T-cell (primary cell): ENCODE data around the gene PCDHA5. TPM values are rescaled to one million over a fixed set of nuclear protein-coding genes. Genes with fewer than 3 reads are reported as not detected.
"Not testable (repeated sequence)": the region's sequence is repeated elsewhere in the genome, so short reads cannot be mapped to it uniquely, and the experiment has no call there.

Experiments used
- ATAC-seq, 4 experiments: fragments of 200-7000 bp in 3 of 4; fragments of 150-1000 bp in 1 of 4; cut with Tn5 transposase; replicated peaks in 1 of 4; 1 replicate in 3 of 4; 2 replicates in 1 of 4; pipeline ENCODE4 v1.10.0; 2021; ENCODE audit warnings: moderate library complexity in 3 of 4, mild to moderate bottlenecking in 2 of 4, moderate number of reproducible peaks in 1 of 4
- CTCF ChIA-PET, 2 donors: fragments of 300-600 bp; sonication (Branson Sonifier 250); formaldehyde crosslinking; loops; one replicate each; lab custom pipeline; 2022; ENCODE audit warnings: antibody characterized with exemption in 2 of 2; lab: Charles Lee
- POLR2A ChIA-PET, 2 donors: fragments of 300-600 bp; sonication (Branson Sonifier 250); formaldehyde crosslinking; loops; one replicate each; lab custom pipeline; 2022; ENCODE audit warnings: antibody characterized with exemption in 2 of 2; lab: Charles Lee
- DNase-seq, 35 experiments: peaks; one replicate each; pipeline versions ENCODE4 v3.0.0 to v3.0.0-alpha.2; 2013 to 2023
- H3K27ac ChIP-seq: one replicate; pipeline ENCODE4 v1.5.1; 2013; ENCODE audit warnings: low read length
- H3K27me3 ChIP-seq, 2 experiments: replicated peaks in 1 of 2; 1 replicate in 1 of 2; 2 replicates in 1 of 2; pipeline versions ENCODE4 v1.6.1 to v1.7.0; 2013; ENCODE audit warnings: low read length in 1 of 2, mixed read lengths in 1 of 2; ENCODE audit not compliant: control insufficient read depth in 2 of 2, insufficient read depth in 2 of 2; ENCODE audit errors: extremely low read depth in 1 of 2
- H3K36me3 ChIP-seq, 2 donors: 1 replicate in 1 of 2; 2 replicates in 1 of 2; pipeline versions ENCODE4 v1.6.1 to v1.7.0; 2013; ENCODE audit warnings: low read length in 1 of 2; ENCODE audit not compliant: control insufficient read depth in 2 of 2, insufficient read depth in 1 of 2; ENCODE audit errors: extremely low read depth in 1 of 2
- H3K4me1 ChIP-seq, 2 experiments: 1 replicate in 1 of 2; 2 replicates in 1 of 2; pipeline versions ENCODE4 v1.6.1 to v1.7.0; 2013; ENCODE audit warnings: low read length in 2 of 2, mixed read lengths in 1 of 2; ENCODE audit not compliant: insufficient read depth in 2 of 2, control insufficient read depth in 1 of 2; ENCODE audit errors: extremely low read depth in 1 of 2
- H3K4me3 ChIP-seq, 2 donors: 1 replicate in 1 of 2; 2 replicates in 1 of 2; pipeline versions ENCODE4 v1.5.1 to v1.7.0; 2013; ENCODE audit warnings: mild to moderate bottlenecking in 2 of 2, low read length in 1 of 2, moderate library complexity in 1 of 2; ENCODE audit not compliant: control insufficient read depth in 1 of 2; ENCODE audit errors: extremely low read depth in 1 of 2
- H3K9me3 ChIP-seq: 2 replicates; pipeline ENCODE4 v1.7.0; 2013
- H3K27ac Mint-ChIP-seq, 2 donors: one replicate each; pipeline ENCODE4 v1.8.0; 2020 to 2021; ENCODE audit warnings: mild to moderate bottlenecking in 2 of 2, mixed read lengths in 2 of 2
- H3K27me3 Mint-ChIP-seq, 2 donors: one replicate each; pipeline ENCODE4 v1.8.0; 2021 to 2022; ENCODE audit warnings: mixed read lengths in 2 of 2
- H3K36me3 Mint-ChIP-seq: one replicate; pipeline ENCODE4 v1.8.0; 2021; ENCODE audit warnings: mixed read lengths
- H3K4me1 Mint-ChIP-seq, 3 donors: one replicate each; pipeline ENCODE4 v1.8.0; 2020 to 2022; ENCODE audit warnings: mixed read lengths in 3 of 3, mild to moderate bottlenecking in 1 of 3
- H3K4me3 Mint-ChIP-seq, 3 donors: one replicate each; pipeline ENCODE4 v1.8.0; 2020 to 2022; ENCODE audit warnings: mild to moderate bottlenecking in 3 of 3, mixed read lengths in 3 of 3, moderate library complexity in 3 of 3
- H3K9me3 Mint-ChIP-seq, 3 donors: one replicate each; pipeline ENCODE4 v1.8.0; 2020 to 2022; ENCODE audit warnings: mixed read lengths in 3 of 3
- WGBS: methylation state at CpG from one replicate; pipeline ENCODE4 v1.1.5; 2013; ENCODE audit warnings: missing lambda C conversion rate; ENCODE audit not compliant: insufficient coverage; 5-methylcytosine and 5-hydroxymethylcytosine counted together
- total RNA-seq, 35 experiments: library from RNA in 6 of 35; stranded (reverse) in 6 of 35; fragments of 120-200 nt in 1 of 35; gene quantifications; one replicate each; pipeline versions ENCODE4 v1.2.1 to v1.2.4 and lab custom pipeline; 2013 to 2026

Gene PCDHA5
- total RNA-seq, 5 donors from 2014 or later (not counting 1 experiment from before 2014, with no cell fraction given) = not detected

DNA sequence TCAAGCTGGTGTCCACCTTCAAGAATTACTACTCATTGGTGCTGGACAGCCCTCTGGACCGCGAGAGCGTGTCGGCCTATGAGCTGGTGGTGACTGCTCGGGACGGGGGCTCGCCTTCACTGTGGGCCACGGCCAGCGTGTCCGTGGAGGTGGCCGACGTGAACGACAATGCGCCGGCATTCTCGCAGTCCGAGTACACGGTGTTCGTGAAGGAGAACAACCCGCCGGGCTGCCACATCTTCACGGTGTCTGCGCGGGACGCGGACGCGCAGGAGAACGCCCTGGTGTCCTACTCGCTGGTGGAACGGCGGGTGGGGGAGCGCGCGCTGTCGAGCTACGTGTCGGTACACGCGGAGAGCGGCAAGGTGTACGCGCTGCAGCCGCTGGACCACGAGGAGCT lies 19.0 kb upstream of the PCDHA5 start:
- ATAC-seq, DNase-seq, H3K4me1 Mint-ChIP-seq, H3K36me3 Mint-ChIP-seq, POLR2A ChIA-PET, H3K4me1 ChIP-seq, H3K9me3 ChIP-seq, H3K4me3 Mint-ChIP-seq, H3K36me3 ChIP-seq, CTCF ChIA-PET, H3K27ac Mint-ChIP-seq, H3K4me3 ChIP-seq, H3K27ac ChIP-seq: not testable (repeated sequence)
- H3K27me3 ChIP-seq = peaks cover 0 to 21% of the 10 kb centered on the region in 2 experiments
- H3K27me3 Mint-ChIP-seq = peaks cover 26 to 29% of the 10 kb centered on the region in 2 donors
- WGBS = 69% methylated on average over 45 of the region's 45 CpGs
- peaks cover 9 to 33% (median 33%) of the 10 kb centered on the region in 3 donors for H3K9me3 Mint-ChIP-seq

DNA sequence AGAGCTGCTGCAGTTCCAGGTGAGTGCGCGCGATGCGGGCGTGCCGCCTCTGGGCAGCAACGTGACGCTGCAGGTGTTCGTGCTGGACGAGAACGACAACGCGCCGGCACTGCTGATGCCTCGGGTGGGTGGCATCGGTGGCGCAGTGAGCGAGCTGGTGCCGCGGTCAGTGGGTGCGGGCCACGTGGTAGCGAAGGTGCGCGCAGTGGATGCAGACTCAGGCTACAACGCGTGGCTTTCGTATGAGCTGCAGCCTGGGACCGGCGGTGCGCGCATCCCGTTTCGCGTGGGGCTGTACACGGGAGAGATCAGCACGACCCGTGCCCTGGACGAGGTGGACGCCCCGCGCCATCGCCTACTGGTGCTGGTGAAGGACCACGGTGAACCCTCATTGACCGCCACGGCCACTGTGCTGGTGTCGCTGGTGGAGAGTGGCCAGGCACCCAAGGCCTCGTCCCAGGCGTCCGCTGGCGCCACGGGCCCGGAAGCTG lies 18.6 kb upstream of the PCDHA5 start:
- Mint-ChIP-seq H3K9me3 (peaks cover 9 to 34% (median 32%) of the 10 kb centered on the region in 3 donors), H3K4me1 (no peaks in the 10 kb centered on the region), H3K4me3 (no peak overlapping the region), H3K36me3 (no peaks in the 10 kb centered on the region), H3K27ac (no peak overlapping the region), H3K27me3 (peaks cover 26 to 28% of the 10 kb centered on the region in 2 donors)
- ATAC-seq (no peak), DNase-seq (no peak)
- peaks cover 4% of the 10 kb centered on the region for H3K9me3 ChIP-seq
- POLR2A ChIA-PET = no interaction called here
- peaks cover 0 to 19% of the 10 kb centered on the region in 2 experiments for H3K27me3 ChIP-seq
- H3K4me1 ChIP-seq = no peaks in the 10 kb centered on the region
- no peak overlapping the region for H3K4me3 ChIP-seq
- no peak overlapping the region for H3K27ac ChIP-seq
- CTCF ChIA-PET = no interaction called here
- 61% methylated on average over 53 of the region's 53 CpGs for WGBS
- H3K36me3 ChIP-seq = no peaks in the 10 kb centered on the region

DNA sequence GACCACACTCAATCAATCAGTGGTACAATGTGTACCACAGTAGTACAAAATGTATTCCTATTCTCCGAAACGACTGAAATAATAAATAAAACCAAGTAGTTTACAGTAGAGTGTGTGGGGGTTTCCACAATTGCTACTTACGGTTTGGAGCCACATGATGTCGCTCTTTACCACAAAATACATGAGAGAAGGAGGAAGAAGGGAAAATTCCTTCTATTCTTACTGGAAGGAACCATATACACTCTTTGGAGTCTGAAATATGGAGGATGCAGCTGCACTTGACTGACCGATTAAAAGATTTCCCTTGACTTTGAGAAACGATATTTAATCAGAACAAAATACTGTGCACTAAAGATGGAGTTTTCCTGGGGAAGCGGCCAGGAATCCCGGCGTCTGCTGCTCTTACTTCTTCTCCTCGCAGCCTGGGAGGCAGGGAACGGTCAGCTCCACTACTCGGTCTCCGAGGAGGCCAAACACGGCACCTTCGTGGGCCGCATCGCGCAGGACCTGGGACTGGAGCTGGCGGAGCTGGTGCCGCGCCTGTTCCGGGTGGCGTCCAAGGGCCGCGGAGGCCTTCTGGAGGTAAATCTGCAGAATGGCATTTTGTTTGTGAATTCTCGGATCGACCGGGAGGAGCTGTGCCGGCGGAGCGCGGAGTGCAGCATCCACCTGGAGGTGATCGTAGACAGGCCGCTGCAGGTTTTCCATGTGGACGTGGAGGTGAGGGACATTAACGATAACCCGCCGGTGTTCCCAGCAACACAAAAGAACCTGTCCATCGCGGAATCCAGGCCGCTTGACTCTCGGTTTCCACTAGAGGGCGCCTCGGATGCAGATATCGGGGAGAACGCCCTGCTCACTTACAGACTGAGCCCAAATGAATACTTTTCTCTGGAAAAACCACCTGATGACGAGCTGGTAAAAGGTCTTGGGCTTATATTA lies 14.3 kb upstream of the PCDHA5 start, which contains the start of gene PCDHA4:
PCDHA4 (plus strand) TSS at position 235 of the 942 bp plus-strand sequence.
- H3K27me3 ChIP-seq = peaks cover 0 to 15% of the 10 kb centered on the region in 2 experiments
- H3K9me3 Mint-ChIP-seq = peaks cover 9 to 40% (median 21%) of the 10 kb centered on the region in 3 donors
- H3K4me3 ChIP-seq = no peak within 1 kb of the TSS
- no peaks in the 10 kb centered on the region for H3K4me1 Mint-ChIP-seq
- CTCF ChIA-PET = no interaction called here
- ATAC-seq (no peak), DNase-seq (peak in 1 of 35 experiments; percentile 3)
- POLR2A ChIA-PET = no interaction called here
- H3K36me3 Mint-ChIP-seq = no peaks in the 10 kb centered on the region
- peak within 1 kb of the TSS in 1 of 3 donors; percentile 7 for H3K4me3 Mint-ChIP-seq
- no peak within 1 kb of the TSS for H3K27ac ChIP-seq
- 37% methylated on average over 30 of the region's 47 CpGs for WGBS
- H3K27me3 Mint-ChIP-seq = peaks cover 21 to 23% of the 10 kb centered on the region in 2 donors
- no peaks in the 10 kb centered on the region for H3K9me3 ChIP-seq
- no peaks in the 10 kb centered on the region for H3K4me1 ChIP-seq
- H3K36me3 ChIP-seq = no peaks in the 10 kb centered on the region
- H3K27ac Mint-ChIP-seq = no peak within 1 kb of the TSS

DNA sequence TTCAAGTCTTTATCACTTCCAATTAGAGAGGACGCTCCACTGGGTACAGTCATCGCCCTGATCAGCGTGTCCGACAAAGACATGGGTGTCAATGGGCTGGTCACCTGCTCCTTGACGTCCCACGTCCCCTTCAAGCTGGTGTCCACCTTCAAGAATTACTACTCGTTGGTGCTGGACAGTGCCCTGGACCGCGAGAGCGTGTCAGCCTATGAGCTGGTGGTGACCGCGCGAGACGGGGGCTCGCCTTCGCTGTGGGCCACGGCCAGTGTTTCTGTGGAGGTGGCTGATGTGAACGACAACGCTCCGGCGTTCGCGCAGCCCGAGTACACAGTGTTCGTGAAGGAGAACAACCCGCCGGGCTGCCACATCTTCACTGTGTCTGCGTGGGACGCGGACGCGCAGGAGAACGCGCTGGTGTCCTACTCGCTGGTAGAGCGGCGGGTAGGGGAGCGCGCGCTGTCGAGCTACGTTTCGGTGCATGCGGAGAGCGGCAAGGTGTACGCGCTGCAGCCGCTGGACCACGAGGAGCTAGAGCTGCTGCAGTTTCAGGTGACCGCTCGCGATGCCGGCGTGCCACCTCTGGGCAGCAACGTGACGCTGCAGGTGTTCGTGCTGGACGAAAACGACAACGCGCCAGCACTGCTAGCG lies 13.0 kb upstream of the PCDHA5 start:
- H3K4me3 Mint-ChIP-seq, H3K27ac Mint-ChIP-seq, ATAC-seq, H3K4me1 Mint-ChIP-seq, H3K36me3 ChIP-seq, H3K36me3 Mint-ChIP-seq, H3K27me3 ChIP-seq, DNase-seq, H3K27ac ChIP-seq, POLR2A ChIA-PET, H3K4me3 ChIP-seq, H3K4me1 ChIP-seq, CTCF ChIA-PET, H3K9me3 ChIP-seq: not testable (repeated sequence)
- H3K27me3 Mint-ChIP-seq = peaks cover 23 to 25% of the 10 kb centered on the region in 2 donors
- whole genome bisulfite sequencing = 79% methylated on average over 58 of the region's 62 CpGs
- H3K9me3 Mint-ChIP-seq = peaks cover 14 to 47% (median 25%) of the 10 kb centered on the region in 3 donors

DNA sequence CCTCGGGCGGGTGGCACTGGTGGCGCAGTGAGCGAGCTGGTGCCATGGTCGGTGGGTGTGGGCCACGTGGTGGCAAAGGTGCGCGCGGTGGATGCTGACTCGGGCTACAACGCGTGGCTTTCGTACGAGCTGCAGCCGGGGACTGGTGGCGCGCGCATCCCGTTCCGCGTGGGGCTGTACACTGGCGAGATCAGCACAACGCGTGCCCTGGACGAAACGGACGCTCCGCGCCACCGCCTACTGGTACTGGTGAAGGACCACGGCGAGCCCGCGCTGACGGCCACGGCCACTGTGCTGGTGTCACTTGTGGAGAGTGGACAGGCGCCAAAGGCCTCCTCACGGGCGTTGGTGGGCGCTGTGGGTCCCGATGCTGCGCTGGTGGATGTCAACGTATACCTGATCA lies 12.5 kb upstream of the PCDHA5 start:
- Mint-ChIP-seq H3K4me3 (no peak overlapping the region), H3K27ac (no peak overlapping the region), H3K27me3 (peaks cover 21 to 26% of the 10 kb centered on the region in 2 donors), H3K36me3 (no peaks in the 10 kb centered on the region), H3K4me1 (no peaks in the 10 kb centered on the region), H3K9me3 (peaks cover 12 to 42% (median 22%) of the 10 kb centered on the region in 3 donors)
- Histone ChIP-seq H3K36me3 (no peaks in the 10 kb centered on the region), H3K4me1 (no peaks in the 10 kb centered on the region), H3K27me3 (peaks cover 0 to 6% of the 10 kb centered on the region in 2 experiments), H3K4me3 (no peak overlapping the region), H3K9me3 (peaks cover 3% of the 10 kb centered on the region), H3K27ac (no peak overlapping the region)
- POLR2A ChIA-PET = no interaction called here
- no peak for ATAC-seq
- CTCF ChIA-PET = no interaction called here
- WGBS = 74% methylated on average over 43 of the region's 43 CpGs
- no peak for DNase-seq

DNA sequence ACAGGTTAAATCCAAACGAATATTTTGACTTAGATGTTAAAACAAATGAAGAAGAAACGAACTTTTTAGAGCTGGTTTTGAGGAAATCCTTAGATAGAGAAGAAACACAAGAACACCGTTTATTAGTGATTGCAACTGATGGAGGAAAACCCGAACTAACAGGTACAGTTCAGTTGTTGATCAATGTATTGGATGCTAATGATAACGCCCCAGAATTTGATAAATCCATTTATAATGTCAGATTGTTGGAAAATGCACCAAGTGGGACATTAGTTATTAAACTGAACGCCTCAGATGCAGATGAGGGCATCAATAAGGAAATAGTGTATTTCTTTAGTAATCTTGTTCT lies 842 bp downstream of the PCDHA5 start:
- Histone ChIP-seq H3K27me3 (peaks cover 0 to 19% of the 10 kb centered on the region in 2 experiments), H3K36me3 (no peaks in the 10 kb centered on the region), H3K9me3 (no peaks in the 10 kb centered on the region), H3K4me3 (no peak overlapping the region), H3K4me1 (no peaks in the 10 kb centered on the region), H3K27ac (no peak overlapping the region)
- Mint-ChIP-seq H3K4me1 (no peaks in the 10 kb centered on the region), H3K9me3 (peaks cover 0 to 24% (median 18%) of the 10 kb centered on the region in 3 donors), H3K36me3 (peaks cover 4% of the 10 kb centered on the region), H3K27ac (no peak overlapping the region), H3K4me3 (no peak overlapping the region), H3K27me3 (peaks cover 22 to 25% of the 10 kb centered on the region in 2 donors)
- CTCF ChIA-PET = no interaction called here
- 40% methylated on average over 2 of the region's 6 CpGs for WGBS
- POLR2A ChIA-PET = no interaction called here
- no peak for ATAC-seq
- no peak for DNase-seq
